NCI-H1436 treated with DMSO at 0.1 percent for 48 hours (cell line): ENCODE measurements around the gene PRKD1.

Experiments
- DNase-seq: peaks from one replicate; lab custom pipeline; 2025; lab: John Stamatoyannopoulos, UW

PRKD1 gene

DNA sequence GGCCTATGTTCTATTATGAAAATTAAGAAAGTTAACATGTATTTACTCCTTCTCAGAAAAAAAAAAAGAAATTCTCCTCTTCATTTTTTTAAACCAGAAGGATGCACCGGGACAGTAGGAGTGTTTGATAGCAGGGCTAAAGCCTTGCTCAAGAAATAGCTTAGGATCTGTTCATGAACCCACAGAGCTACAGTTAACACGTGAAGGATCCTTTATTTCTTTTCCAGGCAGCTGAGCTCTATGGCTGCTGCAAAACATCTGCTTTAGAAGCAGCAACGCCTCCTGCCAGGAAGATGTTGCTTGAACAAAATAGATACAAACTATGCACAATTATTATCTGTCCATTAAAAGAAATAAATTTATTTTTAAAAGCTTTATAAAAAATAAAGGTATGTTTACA is 254.8 kb downstream of the PRKD1 start:
- DNase-seq = no peak

DNA sequence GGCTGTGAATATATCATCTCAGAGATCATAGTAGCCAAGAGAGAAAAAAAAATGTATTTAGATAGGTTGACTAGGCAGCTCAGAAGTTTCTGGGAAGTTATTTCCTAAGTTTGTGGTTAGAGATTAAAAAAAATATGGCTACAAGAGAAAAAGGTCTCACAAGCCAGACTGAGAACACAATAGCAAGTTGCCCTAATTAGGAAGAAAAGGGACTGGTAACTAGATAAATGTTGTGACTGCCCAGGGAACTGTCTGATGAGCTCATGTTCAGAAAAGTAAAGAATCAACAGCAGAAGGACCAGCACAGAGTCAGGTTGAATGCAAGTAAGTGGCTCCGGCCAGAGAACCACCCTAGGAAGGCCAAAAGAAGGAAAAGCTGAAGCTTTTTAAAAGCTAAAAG is 256.6 kb downstream of the PRKD1 start:
- DNase-seq = no peak

DNA sequence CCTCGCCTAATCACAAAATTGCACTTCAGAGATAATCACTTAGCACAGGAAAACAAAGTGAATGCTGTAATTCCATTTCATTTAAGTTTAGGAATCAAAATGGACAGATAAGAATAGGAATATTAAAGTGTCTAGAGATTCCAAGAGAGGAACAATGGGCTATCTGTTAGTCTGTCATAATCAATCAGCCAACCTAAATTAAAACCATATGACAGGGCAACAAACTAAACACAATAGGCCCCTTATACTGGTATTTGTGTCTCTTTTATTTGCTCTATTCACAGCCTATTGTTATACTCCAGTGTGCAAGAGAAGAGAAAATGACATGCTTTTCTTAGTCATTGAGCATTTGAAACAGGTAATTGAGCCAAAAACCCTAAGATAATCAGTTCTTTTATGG is 259.4 kb downstream of the PRKD1 start:
- DNase-seq = peak; percentile 58

DNA sequence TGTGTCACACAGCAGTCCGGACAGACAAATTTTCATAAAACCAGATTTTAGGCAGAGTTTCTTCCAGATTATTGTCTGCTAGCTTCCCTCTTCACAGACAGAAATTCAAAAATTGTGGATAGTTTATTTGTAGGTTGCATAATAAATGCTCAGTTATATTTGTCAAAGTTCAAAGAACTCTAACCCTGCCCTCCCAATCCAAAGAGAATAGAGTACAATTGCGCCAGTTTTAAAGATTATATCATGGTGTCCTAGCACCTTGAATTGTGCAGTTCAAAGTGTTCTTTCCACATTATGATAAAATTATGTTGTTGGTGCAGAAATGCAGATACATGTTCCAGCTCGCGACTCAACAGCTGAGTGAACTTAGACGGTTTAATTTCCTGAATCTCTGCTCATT is 263.1 kb downstream of the PRKD1 start:
- no peak for DNase-seq

DNA sequence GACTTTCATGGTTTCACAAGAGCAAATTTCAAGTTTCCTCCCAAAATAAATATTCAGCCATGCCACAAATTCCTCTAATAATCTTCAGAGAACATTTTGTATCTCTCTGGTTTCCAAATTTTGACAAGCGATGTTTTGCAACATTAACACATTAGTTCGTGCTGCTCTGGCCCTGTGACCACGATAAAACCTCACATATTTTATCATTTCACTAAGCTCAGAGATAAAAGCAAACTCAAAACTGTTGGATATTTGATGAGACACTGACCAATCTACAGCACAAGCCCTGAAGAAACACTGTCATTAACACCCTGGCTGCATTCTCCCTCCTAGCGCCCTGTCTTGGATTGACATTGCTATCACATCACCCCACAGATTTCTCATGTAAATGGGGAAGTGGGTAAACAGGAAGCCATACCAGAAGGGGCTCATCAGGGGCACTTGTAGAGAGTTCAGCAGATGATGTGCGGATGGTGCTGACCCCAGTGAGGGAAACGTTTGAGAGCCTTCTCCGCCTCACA is 264.3 kb downstream of the PRKD1 start:
- DNase-seq = no peak

DNA sequence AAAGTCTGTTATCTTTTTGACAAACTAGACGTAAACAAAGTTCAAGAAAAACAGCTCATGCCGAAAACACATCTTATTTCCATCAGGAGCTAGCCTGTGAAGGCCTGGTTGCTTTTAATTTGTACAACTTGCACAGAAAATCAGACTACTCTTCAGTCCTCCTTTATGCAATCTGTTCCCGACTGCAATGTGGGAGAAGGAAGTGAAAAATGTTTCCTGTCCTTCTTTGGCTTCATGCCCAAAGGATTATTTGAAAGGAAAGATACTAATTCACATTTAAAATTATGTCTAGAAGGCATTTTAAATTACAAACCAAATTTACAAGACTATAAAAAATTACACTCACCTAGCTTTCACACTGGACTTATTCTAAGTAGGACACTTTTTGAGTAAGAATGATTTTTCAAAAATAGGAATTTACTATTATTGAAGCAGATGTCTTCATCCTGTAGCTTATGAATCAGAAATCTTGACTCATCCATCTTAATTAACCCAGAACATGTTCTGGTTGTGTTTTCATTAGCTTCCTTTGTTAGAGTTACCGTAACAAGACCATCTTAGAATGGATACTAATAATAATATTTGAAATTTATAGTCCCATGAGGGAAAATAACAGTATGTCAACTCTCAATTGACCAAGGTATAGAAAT is 272.6 kb downstream of the PRKD1 start:
- no peak for DNase-seq

DNA sequence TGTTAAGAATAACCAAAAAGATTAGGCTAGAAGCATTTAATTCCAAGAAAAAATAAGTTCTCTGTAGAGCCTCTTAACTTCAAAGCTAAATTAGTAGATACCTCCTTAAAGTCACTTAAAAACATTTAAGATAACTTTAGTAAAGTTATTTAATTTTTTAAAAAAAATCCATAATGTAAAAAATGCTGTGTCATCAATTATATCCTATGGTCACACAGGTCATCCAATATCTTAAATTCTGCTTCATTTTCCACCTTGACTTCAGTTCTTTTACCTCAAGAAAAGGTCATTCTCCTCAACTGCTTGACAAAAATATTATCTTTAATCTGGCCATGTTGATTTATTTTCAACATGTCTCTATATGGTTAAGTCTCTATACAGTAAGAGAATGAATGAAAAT is 274.3 kb downstream of the PRKD1 start:
- no peak for DNase-seq

DNA sequence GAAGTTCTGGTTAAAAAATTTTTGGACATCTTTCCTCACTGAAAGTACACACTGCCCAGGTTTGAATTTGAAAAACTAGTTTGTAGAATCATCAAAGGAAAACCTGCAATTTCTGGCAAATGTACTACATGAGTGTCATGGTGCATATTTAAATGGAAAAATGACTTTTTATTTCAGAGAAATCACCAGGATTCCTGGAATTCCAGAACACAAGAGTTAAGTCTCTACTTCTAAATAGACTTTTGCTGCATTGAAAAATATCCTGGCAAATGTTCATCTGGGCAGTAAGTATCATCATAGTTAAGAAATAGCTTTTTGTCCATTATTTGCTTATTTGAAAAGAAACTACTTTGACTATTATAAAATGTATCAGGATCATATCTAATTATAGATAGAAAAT is 275.1 kb downstream of the PRKD1 start:
- no peak for DNase-seq

DNA sequence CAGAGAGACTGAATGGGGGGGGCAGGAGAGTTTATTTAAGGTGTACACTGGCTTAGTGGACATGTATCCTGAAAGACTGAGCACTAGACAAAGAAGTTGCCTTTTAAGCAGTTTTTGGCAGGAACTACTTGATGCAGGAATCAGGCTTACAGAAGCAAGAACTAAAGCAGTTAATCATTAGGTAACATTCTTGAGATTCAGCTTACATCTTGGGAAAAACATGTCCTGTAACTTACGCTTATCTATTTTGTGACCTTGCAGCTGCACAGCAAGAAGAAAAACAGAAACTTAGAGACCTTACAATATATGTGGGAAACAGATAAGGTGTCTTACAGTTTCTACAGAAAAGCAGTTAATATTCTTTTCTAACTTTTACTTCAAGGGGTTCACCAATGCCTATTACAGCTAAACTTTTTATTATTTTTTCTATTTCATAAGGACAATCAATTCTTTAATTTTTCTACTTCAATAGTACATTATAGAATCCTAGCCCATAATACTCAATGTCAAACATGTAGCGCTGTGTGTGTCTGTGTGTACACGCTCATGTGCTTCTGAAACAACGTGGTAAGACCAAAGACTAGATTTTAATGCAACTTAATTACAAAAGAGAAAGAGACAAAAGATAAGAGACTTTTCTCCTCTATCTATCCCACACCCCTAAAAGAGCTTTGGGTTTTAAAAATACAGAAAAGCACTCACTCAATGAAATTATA is 276.9 kb downstream of the PRKD1 start:
- DNase-seq = no peak

DNA sequence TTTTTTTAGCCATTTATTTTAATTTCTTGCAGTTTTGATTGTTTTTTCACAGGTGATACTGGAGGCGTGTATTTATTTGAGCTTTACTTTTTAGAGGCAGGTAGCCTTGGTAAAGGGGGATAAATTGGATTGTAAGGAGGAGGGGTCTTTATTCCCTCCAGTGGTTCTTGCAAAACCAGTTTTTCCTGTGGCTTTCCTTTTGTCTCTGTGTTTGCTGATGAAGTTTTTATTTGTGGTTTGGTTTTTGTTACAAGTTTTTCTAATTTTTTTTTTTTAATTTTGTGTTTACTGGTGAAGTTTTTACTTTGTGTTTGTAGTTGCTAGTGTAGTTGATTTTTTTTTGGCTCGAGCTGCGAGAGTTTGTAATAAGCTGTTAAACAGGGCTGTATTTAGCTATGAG is 278.5 kb downstream of the PRKD1 start:
- DNase-seq = no peak

DNA sequence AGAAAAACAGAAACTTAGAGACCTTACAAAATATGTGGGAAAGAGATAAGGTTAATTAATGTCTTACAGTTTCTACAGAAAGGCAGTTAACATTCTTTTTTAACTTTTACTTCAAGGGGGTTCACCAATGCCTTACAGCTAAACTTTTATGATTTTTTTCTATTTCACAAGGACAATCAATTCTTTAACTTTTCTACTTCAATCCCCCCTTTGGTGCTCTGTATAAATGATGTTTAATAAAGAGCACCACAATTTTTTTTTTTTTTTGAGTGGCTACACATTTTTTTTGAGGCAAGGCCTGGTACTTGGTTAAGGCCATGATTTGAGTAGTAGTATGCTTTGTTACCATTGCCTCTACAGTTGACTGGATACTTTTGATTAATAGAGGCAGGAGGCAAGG is 279.6 kb downstream of the PRKD1 start:
- no peak for DNase-seq

DNA sequence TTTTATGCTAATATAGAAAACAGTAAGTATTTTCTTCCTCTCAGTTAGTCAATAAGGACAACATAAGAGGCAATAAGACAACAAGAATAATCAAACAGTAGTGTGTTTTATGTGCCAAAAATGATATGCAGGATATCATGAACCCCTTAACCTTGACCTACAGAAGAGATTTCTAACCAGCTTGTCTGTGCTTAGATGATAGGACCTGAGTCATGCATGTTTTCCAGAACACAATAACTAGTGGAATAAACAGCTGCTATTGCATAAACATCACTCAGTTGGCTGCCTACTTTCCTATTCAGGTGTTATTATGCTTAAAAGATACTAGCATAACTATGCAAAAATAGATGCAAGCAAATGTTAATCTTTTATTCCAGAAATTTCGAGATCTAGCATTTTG is 282.5 kb downstream of the PRKD1 start:
- no peak for DNase-seq

DNA sequence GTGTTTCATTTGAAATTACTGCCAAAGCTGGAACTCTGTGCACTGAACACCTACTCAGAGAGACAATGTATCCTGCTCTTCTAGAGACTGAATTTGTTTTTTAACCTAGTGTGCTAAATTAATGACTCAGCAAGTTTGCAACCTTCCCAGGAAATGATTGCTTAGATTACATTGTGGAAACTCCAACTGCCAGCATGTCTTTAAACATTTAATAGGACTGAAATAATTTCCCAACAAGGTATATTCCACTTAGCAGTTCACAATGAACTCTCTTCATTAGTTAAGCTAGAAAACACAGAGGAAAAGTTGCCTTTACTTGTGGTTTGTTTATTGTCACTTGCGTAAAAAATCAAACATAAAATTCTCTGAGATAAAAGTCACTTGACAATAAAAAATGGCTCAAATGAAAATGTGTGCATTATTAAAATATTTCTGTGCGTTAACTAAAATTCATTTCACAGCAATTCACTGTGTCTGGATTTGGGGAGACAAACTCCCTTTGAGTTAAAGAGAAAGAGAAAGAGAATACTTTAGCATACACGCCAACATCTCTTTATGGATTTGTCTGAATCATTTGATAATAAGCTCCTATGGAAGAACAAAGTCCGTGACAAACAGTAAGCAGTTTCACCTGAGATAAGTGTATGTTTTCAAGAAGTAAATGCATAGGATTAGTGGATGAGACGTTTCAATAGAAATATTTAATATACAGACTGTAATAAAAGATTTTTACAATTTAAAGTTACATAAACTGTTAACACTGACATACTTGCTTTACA is 284.0 kb downstream of the PRKD1 start:
- DNase-seq = no peak

DNA sequence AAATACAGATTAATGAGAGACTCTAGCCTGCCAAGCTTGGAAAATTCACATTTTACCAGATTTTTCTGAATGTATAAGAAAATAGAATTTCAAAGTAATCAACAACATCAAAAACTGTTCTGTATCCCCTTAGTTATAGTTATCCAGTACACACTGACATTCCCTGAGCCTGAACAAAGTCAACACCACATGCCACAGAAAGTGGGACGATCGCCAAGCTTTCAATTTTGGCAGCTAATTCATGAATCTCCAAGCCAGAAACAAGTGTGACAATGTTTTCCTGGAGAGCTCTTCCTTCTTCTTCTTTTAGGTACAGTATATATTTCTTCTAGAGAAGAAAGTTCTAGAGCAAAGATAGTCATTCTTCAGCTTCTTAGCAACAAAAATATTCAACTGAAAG is 290.2 kb downstream of the PRKD1 start:
- DNase-seq = no peak

DNA sequence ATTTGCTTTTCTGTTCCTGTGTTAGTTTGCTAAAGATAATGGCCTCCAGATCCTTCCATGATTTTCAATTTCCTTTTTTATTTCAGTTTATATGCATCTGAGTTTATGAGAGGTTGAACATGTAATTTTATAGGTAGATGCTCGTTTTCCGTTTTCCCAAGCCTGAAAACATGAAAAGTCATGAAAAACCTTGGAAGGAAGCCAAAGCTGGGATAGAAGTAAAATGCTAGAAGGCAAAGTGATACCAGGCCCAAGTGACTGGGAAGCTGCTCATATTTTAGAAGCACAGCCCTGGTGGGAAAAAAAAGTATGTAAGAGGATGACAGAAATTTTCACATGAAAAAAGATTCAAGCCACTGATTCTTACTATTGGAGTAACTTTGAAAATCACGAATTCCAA is 290.8 kb downstream of the PRKD1 start:
- DNase-seq = no peak

DNA sequence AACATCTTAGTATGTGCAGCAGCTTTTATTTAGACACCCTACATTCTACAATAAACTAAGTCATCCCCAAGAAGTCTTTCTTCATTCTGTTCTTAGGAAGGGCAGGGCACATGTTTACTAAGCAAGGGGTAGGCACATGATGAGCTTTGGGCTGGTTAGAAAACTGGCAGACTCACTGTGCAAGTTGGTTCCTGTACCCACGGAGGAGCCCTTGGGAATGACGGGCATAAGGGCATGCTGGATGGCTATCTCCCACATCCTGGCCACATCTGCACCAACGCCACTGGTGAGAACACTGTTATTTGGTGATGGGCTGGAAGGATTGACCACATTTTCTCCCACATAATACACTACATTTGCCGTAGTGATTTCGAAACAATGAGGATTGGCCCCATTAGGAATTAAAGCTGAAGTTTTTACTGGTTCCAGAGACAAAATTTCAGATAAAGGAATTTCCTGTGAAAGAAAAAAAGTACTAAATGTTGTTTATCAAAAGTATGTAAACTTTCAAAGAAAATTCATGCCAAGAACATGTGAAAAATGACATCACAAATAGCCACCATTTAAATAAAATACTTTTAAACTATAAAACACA is 297.0 kb downstream of the PRKD1 start:
- DNase-seq = no peak

DNA sequence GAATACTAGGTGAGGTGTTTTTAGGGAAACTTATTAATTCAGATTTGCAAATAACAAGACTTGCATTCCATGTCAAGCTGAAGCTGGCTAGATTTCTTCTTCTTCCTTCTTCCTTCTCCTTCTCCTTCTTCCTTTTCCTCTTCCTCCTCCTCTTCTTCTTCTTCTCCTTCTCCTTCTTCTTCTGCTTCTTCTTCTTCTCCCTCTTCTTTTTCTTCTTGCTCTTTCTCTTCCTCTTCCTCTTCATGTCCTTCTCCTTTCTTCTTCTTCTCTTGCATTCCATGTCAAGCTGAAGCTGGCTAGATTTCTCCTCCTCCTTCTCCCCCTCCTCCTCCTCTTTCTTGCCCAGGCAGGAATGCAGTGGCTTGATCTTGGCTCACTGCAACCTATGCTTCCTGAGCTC is 297.8 kb downstream of the PRKD1 start:
- no peak for DNase-seq

DNA sequence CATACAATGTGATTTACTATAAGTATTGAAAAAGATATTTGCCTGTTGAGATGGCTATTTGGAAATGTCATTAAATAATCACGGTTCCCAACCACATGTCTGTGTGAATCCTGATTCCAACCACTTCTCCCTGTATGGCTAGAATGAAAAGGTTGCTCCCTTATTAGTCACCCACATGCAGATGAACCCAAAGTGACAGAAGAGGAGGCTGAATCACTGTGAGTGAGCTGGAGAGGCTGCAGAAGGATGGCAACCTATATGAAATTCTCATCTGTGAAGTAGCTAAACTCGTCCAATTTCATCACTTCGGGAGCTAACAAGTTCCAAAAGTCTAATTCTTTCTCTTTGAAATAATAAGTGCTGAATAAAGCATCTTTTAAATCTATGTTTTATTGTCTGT is 300.5 kb downstream of the PRKD1 start:
- DNase-seq = no peak

DNA sequence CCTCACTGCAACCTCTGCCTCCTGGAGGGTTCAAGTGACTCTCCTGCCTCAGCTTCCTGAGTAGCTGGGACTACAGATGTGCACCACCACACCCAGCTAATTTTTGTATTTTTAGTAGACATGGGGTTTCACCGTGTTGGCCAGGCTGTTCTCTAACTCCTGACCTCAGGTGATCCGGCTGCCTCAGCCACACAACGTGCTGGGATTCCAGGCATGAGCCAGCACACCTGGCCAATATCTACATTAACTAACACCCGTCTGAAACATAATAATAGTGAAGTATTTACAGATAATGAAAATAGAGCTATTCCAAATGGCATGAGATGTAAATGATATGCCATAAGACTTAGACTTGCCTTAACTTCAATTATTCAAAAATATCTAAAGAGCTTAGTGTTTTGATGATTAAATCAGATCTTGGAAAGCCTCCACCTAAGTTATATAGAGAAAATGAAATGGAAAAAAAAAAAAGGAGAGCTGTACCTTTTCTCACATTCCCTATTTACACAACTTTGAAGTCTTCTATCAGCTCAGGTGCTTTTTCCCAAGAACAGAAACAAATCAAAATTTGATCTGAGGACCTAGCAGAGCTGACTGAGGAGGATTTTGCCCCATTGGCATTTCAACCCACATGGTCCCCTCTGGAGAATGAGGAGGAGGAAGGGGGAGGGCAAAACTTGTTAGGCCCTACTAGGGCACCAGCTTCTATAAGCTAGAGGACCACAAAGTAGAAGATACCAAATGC is 309.2 kb downstream of the PRKD1 start:
- no peak for DNase-seq

DNA sequence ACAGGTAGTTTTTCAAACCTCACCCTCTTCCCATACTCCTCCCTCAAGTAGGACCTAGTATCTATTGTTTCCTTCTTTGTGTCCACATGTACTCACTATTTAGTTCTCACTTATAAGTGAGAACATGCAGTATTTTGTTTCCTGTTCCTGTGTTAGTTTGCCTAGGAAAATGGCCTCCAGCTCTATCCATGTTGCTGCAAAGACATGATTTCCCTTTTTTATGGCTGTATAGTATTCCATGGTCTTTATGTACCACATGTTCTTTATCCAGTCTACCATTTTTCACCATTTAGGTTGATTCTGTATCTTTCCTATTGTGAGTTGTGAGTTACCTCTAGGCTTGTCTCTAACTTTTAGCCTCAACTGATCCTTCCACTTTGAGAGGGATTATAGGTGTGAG is 310.7 kb downstream of the PRKD1 start:
- no peak for DNase-seq

DNA sequence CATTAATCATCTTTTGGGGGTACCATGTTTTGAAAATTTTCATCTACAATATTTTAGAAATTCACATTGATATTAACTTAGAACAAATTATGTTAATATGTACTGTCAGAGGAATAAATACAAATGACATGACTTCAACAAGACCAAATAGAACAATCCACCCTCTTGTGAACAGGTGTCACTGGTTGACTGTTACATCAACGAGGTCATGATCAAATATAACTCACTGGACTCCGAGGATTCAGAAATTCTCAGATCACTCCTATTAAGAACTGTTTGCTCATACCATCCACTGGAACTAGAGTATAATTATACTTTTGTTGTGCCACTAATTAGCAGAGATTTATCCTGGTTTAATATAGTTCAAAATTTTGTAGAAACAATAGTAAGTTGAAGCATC is 318.8 kb downstream of the PRKD1 start:
- DNase-seq = no peak

DNA sequence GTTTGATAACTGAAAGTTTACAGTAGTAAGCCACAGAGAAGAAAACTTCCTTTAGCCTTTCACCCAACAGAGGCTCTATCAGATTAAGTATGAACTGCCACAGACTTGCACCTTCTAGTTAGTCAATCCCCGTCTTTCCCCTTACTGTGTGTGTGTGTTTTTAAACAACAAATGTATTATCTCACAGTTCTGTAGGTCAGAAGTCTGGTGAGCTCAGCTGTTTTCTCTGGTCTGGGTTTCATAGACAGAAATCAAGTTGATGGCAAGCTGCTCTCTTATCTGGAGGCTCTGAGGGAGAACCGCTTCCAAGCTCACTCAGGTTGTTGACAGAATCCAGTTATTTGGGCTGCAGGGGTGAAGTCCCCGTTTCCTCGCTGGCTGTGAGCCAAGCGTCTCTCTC is 320.5 kb downstream of the PRKD1 start:
- no peak for DNase-seq
